ENCODE data around the gene SEMA4B. TPM values are rescaled to one million over a fixed set of nuclear protein-coding genes. Genes with fewer than 3 reads are reported as not detected.

The SEMA4B gene
- total and polyA plus RNA-seq, 9 of the 15 experiments (the other 6 are each of a cell fraction or from before 2014, with no cell fraction given) = 1.3 to 33.6 (median 11.0) TPM

DNA sequence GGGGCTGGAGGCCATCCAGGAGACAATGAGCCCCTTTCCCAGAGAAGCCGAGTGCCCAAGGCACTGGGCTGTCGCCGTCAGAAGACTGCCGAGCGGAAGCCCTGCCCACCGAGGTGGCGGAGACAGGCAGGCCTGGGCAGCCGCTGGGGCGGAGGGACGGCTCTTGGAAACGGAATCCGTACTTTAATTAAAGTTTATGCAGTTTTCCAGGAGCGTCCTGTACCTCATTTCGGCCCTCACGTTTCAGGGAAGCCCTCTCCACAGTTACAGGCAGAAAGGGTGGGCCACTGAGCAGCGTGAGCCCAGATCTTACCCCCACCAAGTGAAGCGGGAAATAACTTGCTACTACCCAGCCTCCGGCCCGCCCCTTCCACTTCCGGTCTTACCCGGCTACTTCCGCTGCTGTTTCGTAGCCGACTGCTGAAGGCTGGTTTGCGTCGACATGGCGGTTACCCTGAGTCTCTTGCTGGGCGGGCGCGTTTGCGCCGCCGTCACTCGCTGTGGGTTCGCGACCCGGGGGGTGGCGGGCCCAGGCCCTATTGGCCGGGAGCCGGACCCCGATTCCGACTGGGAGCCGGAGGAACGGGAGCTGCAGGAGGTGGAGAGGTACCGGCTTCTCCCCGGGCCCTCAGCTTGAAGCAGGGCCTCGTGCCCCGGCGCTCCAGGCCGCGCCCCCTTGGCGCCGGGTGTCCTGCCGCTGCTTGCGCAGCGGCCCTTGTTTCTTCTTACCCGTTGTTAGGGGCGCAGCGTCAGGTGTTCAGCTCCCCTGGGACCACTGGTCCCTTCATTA lies 64.3 kb downstream of the SEMA4B start, which contains the start of gene NGRN (continued):
- TF ChIP-seq RBM39 (optimal IDR thresholded peaks at IDR 0.05; ENCODE audit: low read depth, low read length) (no peak), RBBP5 (IDR thresholded peaks at IDR 0.05; ENCODE audit: borderline replicate concordance, insufficient read depth, low read length, poor library complexity, severe bottlenecking) (peak; percentile 92), GMEB1 (CRISPR knock-in tag; IDR thresholded peaks at IDR 0.05) (no peak), ETS2 (tag; IDR thresholded peaks at IDR 0.05; ENCODE audit: borderline replicate concordance, poor library complexity, severe bottlenecking) (no peak), TCF7L2 (IDR thresholded peaks at IDR 0.05; ENCODE audit: low read depth, low read length) (no peak), BACH1 (tag; IDR thresholded peaks at IDR 0.05) (no peak), ATF1 (CRISPR knock-in tag; IDR thresholded peaks at IDR 0.05) (no peak), ATF1 (tag; IDR thresholded peaks at IDR 0.05) (peak; percentile 80), EP400 (IDR thresholded peaks at IDR 0.05) (peak; percentile 97), FOSL1 (tag; conservative IDR thresholded peaks at IDR 0.05) (0 out of 2 replicates have a peak, but pooled peaks have one; percentile 31), ZBTB11 (CRISPR knock-in tag; IDR thresholded peaks at IDR 0.05) (peak in 2 of 3 experiments; percentile 11 to 77; a peak in 3 of 6 replicates), ZFX (CRISPR knock-in tag; IDR thresholded peaks at IDR 0.05) (peak; percentile 97), MAX (CRISPR knock-in tag; IDR thresholded peaks at IDR 0.05) (peak; percentile 90), BHLHE40 (IDR thresholded peaks at IDR 0.05; ENCODE audit: low read length) (peak; percentile 27; the same call in 1 of the 2 replicates), NR2C1 (IDR thresholded peaks at IDR 0.05) (peak; percentile 19; the same call in 1 of the 2 replicates), NR2C1 (tag; IDR thresholded peaks at IDR 0.05) (0 out of 2 replicates have a peak, but pooled peaks have one; percentile 28), DNMT1 (IDR thresholded peaks at IDR 0.05) (no peak), L3MBTL2 (IDR thresholded peaks at IDR 0.05) (peak; percentile 99), ZBTB49 (CRISPR knock-in tag; IDR thresholded peaks at IDR 0.05; ENCODE audit: borderline replicate concordance) (no peak), SLC30A9 (CRISPR knock-in tag; IDR thresholded peaks at IDR 0.05) (no peak)
